ENCODE measurements around the gene CDKL2.
"Not testable (repeated sequence)": the region's sequence is repeated elsewhere in the genome, so short reads cannot be mapped to it uniquely, and the experiment has no call there.

The CDKL2 gene

DNA sequence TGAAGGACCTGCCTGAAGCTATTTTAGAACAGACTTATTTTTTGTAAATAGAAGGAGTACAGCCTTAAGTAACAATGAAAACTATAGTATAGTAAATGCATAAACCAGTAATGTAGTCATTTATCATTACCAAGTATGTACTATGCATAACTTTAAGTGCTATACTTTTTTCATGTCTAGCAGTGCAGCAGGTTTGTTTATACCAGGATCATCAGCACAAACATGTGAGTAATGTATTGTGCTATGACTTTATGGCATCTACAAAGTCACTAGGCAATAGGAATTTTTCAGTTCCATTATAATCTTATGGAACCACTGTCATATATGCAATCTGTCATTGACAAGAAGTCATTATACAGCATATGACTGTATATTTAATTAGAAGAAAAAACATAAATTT, 77.9 kb downstream of the CDKL2 start:
- DNase-seq (ENCODE audit: low spot score): no peak

DNA sequence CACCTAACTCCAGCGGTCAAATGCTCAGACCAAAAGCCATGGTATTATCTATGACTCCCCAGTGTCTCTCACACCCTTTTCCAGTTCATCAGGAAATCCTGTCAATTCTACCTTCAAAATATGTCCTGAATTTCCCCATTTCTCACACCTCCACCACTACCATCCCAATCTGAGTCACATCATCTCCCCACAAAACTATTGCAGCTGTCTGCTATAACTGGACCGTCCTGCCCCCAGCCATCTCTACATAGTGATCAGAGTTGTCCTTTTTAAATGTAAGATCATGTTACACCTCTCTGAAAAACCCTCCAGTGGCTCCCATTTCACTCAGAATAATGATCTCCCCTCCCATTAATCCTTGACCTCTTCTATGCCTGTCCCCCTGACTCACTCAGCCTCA, 81.3 kb downstream of the CDKL2 start:
- DNase-seq (ENCODE audit: low spot score): no peak

DNA sequence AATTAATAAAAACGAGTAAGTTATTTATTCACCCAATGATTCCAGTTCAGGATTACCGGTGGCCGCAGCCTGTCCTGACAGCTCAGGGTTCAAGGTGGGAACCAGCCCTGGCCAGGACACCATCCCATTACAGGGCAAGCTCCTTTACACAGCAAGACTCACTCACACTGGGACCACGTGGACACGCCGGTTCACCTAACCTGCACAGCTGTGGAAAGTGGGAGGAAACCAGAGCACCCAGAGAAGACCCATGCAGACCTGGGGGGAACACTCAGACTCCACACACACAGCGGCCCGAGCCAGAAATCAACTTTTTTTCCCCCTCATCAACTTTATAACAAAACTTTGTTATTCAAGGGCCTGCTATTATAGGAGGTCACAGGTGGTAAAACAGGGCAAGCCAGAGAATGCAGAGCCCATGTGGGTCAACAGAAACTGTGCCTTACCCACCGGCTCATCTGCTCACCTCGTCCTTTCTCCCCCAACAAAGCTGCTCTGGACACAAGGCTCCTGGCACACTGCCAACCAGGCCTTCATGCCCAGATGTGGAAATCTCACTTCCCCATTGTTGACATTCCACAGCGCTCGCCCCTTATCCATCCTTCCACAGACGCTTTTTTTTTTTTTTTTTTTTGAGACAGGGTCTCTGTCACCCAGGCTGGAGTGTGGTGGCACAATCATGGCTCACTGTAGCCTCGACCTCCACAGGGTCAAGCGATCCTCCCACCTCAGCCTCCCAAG, 82.5 kb downstream of the CDKL2 start:
- peak; percentile 13 for DNase-seq (ENCODE audit: low spot score)

DNA sequence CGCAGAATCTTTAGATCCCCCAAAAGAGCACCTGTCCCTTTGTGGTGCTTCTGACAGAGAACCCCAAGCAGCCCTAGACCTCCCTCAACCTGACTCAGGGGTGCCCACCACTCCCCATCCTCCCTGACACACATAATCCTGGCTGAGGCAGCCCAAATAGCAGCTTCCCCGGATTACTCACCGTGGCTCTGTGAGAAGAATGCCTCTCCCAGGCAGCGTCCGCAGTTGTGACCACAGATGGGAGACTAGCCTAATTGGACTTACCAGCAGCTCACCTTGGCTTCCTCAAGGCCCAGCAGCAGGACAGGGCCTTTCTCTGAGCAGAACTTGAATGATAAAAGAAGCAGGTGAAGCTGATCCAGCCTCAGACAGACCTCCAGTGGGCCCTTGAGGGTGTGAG, 84.8 kb downstream of the CDKL2 start:
- DNase-seq (ENCODE audit: low spot score): no peak

DNA sequence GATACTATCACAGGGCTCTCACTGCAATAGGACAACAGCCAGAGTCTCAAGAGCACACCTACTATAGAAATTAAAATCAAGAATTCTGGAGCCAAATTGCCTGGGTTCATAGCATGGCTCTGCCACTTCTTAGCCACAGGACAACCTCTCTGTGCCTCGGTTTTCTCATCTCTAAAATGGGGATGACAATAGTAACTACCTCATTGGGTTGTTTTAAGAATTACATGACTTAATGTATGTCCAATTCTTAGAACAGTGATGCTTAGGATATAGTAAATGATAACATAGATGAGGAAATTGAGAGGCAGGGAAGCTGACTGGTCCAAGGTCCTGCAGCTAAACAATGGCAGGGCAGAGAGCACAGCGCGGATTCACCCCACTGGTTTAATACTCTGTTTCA, 85.5 kb downstream of the CDKL2 start:
- no peak for DNase-seq (ENCODE audit: low spot score)

DNA sequence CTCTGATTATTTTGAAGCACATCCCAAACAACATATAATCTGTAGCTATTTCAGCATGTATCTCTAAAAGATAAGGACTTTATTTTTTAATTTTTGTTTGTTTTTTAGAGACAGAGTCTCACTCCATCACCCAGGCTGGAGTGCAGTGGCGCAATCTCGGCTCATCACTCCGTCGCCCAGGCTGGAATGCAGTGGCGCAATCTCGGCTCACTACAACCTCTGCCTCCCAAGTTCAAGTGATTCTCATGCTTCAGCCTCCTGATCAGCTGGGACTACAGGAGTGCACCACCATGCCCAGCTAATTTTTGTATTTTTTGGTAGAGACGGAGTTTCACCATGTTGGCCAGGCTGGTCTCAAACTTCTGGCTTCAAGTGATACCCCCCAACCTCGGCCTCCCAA, 86.1 kb downstream of the CDKL2 start:
- DNase-seq (ENCODE audit: low spot score): not testable (repeated sequence)

DNA sequence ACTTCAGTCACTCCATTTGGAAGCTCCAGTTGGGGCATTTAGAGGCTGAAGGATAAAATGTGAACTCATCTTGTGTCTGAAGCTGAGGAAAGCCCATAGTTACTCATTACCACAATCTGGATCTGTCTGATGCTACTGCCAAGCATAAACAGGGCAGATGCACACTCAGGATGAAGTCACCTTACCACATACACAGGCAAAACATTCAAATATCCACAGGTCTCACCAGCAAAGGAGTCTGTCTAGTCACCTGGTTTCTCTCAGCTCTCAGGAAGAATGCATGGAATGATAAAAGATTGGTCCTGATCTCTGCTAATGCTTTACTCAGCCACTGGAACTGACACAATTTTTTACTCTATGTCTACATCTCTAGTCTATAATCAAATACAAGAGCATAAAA, 87.5 kb downstream of the CDKL2 start:
- DNase-seq (ENCODE audit: low spot score): no peak

DNA sequence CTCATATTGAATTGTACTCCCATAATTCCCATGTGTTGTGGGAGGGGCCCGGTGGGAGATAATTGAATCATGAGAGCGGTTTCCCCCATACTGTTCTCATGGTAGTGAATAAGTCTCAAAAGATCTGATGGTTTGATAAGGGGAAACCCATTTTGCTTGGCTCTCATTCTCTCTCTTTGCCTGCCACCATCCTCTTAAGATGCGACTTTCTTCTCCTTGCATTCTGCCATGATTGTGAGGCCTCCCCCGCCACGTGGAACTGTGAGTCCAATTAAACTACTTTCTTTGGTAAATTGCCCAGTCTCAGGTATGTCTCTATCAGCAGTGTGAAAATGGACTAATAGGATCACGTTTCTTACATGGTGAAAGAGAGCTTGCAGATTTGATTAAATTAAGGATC, 93.0 kb downstream of the CDKL2 start:
- DNase-seq (ENCODE audit: low spot score): not testable (repeated sequence)

DNA sequence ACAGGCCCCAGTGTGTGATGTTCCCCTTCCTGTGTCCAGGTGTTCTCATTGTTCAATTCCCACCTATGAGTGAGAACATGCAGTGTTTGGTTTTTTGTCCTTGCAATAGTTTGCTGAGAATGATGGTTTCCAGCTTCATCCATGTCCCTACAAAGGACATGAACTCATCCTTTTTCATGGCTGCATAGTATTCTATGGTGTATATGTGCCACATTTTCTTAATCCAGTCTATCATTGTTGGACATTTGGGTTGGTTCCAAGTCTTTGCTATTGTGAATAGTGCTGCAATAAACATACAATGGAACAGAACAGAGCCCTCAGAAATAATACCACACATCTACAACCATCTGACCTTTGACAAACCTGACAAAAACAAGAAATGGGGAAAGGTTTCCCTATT, 96.4 kb downstream of the CDKL2 start:
- not testable (repeated sequence) for DNase-seq (ENCODE audit: low spot score)

DNA sequence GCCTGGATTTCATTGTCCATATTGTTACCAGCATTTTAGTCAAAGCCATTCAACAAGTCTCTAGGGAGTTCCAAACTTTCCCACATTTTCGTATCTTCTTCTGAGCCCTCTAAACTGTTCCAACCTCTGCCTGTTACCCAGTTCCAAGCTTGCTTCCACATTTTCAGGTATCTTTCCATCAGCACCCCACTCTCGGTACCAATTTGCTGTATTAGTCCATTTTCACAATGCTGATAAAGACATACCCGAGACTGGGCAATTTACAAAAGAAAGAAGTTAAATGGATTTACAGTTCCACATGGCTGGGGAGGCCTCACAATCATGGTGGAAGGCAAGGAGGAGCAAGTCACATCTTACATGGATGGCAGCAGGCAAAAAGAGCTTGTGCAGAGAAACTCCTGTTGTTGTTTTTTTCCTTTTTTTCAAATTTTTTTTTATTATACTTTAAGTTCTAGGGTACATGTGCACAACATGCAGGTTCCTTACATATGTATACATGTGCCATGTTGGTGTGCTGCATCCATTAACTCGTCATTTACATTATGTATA, 96.9 kb downstream of the CDKL2 start:
- DNase-seq (ENCODE audit: low spot score): not testable (repeated sequence)

DNA sequence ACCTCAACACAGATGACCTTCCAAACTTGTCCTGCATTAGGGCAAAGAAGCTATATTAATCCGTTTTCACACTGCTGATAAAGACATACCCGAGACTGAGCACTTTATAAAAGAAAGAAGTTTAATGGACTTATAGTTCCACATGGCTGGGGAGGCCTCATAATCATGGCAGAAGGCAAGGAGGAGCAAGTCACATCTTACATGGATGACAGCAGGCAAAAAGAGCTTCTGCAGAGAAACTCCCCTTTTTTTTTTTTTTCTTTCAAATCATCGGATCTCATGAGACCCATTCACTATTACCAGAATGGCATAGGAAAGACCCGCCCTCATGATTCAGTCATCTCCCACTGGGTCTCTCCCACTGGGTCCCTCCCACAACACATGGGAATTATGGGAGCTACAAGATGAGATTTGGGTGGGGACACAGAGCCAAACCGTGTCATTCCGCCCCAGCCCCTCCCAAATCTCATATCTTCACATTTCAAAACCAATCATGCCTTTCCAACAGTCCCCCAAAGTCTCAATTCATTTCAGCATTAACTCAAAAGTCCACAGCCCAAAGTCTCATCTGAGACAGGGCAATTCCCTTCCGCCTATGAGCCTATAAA, 98.7 kb downstream of the CDKL2 start:
- not testable (repeated sequence) for DNase-seq (ENCODE audit: low spot score)

DNA sequence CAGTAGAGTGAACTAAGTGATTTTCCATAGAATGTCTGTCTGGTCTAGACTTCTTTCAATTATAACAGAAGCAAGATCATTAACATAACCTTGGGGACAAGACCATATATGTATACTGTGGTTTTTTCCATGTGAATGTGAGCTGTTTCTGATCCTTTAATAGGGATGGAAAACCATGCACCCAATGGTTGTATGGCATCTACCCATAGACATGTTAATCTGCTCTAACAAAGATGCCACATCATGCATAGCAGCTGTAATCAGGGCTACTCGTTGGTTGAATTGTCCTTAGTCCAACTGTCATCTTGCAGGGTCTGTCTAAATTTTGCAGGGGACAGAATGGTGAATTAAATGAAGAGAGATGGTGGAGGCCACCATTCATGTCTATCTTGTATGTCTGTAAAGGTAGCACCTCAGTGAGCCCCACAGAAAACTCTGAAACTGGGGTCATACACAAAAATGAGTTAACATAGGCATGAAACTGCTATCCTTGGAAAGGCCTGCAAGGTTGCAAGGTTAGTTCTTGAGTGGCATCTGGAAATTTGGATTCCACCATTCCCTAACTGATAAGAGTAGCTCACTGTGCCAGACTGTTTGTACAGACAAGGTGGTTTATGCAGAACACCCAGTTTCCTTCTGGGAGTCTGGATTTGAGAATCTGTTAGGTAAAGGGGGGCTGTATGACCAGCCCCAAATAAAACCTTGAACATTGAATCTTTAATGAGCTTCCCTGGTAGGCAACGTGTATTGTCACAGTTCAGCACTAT, 99.6 kb downstream of the CDKL2 start:
- DNase-seq (ENCODE audit: low spot score): no peak
